Osteocyte (in vitro differentiated cells): Measurements from ENCODE around the gene PCLO. TPM values are rescaled to one million over a fixed set of nuclear protein-coding genes. Genes with fewer than 3 reads are reported as not detected.

Experiments used
- DNase-seq: peaks from one replicate; pipeline ENCODE4 v3.0.0; 2021; ENCODE audit warnings: mixed read lengths; ENCODE audit not compliant: unreplicated experiment; ENCODE audit errors: extremely low spot score
- H3K27ac Mint-ChIP-seq: one replicate; pipeline ENCODE4 v1.8.0; 2021; ENCODE audit warnings: mild to moderate bottlenecking, mixed read lengths; ENCODE audit not compliant: unreplicated experiment
- H3K27me3 Mint-ChIP-seq: one replicate; pipeline ENCODE4 v1.8.0; 2021; ENCODE audit warnings: mixed read lengths; ENCODE audit not compliant: unreplicated experiment
- H3K36me3 Mint-ChIP-seq: one replicate; pipeline ENCODE4 v1.8.0; 2021; ENCODE audit warnings: mixed read lengths; ENCODE audit not compliant: unreplicated experiment
- H3K4me1 Mint-ChIP-seq: one replicate; pipeline ENCODE4 v1.8.0; 2021; ENCODE audit warnings: mixed read lengths; ENCODE audit not compliant: unreplicated experiment
- H3K4me3 Mint-ChIP-seq: one replicate; pipeline ENCODE4 v1.8.0; 2021; ENCODE audit warnings: mild to moderate bottlenecking, moderate library complexity, mixed read lengths; ENCODE audit not compliant: unreplicated experiment
- H3K9me3 Mint-ChIP-seq: one replicate; pipeline ENCODE4 v1.8.0; 2021; ENCODE audit warnings: mixed read lengths; ENCODE audit not compliant: unreplicated experiment
- CTCF ChIP-seq: fragments of 200-600 bp; sonication (generic); IDR thresholded peaks from 2 replicates; pipeline ENCODE4 v1.5.0; 2021; ENCODE audit warnings: antibody characterized with exemption, mild to moderate bottlenecking, moderate library complexity
- total RNA-seq: library from RNA; stranded (reverse); gene quantifications from 2 replicates; pipeline ENCODE4 v1.2.1, GENCODE V29; 2021

Gene PCLO
- total RNA-seq, 1 donor from 2014 or later: 1.4 TPM

GRCh38 chr7:83142365-83142764 lies 20.3 kb downstream of the PCLO start:
- H3K27ac Mint-ChIP-seq: no peak overlapping the region
- H3K9me3 Mint-ChIP-seq: no peaks in the 10 kb centered on the region
- H3K36me3 Mint-ChIP-seq: no peaks in the 10 kb centered on the region
- no peaks in the 10 kb centered on the region for H3K4me1 Mint-ChIP-seq
- H3K27me3 Mint-ChIP-seq: no peaks in the 10 kb centered on the region
- TF ChIP-seq CTCF: no peak
- no peak for DNase-seq
- no peak overlapping the region for H3K4me3 Mint-ChIP-seq

GRCh38 chr7:83141927-83142326 lies 20.8 kb downstream of the PCLO start:
- DNase-seq: no peak
- no peak overlapping the region for H3K27ac Mint-ChIP-seq
- no peaks in the 10 kb centered on the region for H3K9me3 Mint-ChIP-seq
- no peaks in the 10 kb centered on the region for H3K36me3 Mint-ChIP-seq
- H3K27me3 Mint-ChIP-seq: no peaks in the 10 kb centered on the region
- no peak for TF ChIP-seq CTCF
- no peaks in the 10 kb centered on the region for H3K4me1 Mint-ChIP-seq
- no peak overlapping the region for H3K4me3 Mint-ChIP-seq

- H3K4me1 Mint-ChIP-seq: no peaks in the 10 kb centered on the region
- no peak overlapping the region for H3K27ac Mint-ChIP-seq
Measured at GRCh38 chr7:83130623-83131545, 31.8 kb downstream of the PCLO start.

GRCh38 chr7:83130191-83130590 lies 32.5 kb downstream of the PCLO start:
- Mint-ChIP-seq H3K9me3 (no peaks in the 10 kb centered on the region), H3K36me3 (no peaks in the 10 kb centered on the region), H3K27me3 (no peaks in the 10 kb centered on the region), H3K4me3 (no peak overlapping the region), H3K27ac (no peak overlapping the region), H3K4me1 (no peaks in the 10 kb centered on the region)
- no peak for DNase-seq
- no peak for TF ChIP-seq CTCF

More at GRCh38 chr7:83130623-83131545, 31.8 kb downstream of the PCLO start:
- no peak for DNase-seq
- Mint-ChIP-seq H3K27me3 (no peaks in the 10 kb centered on the region), H3K36me3 (no peaks in the 10 kb centered on the region), H3K9me3 (no peaks in the 10 kb centered on the region), H3K4me3 (no peak overlapping the region)
- no peak for TF ChIP-seq CTCF

GRCh38 chr7:83119494-83119893 lies 43.2 kb downstream of the PCLO start:
- no peaks in the 10 kb centered on the region for H3K36me3 Mint-ChIP-seq
- DNase-seq: no peak
- no peaks in the 10 kb centered on the region for H3K27me3 Mint-ChIP-seq
- H3K27ac Mint-ChIP-seq: no peak overlapping the region
- no peaks in the 10 kb centered on the region for H3K4me1 Mint-ChIP-seq
- TF ChIP-seq CTCF: no peak
- H3K9me3 Mint-ChIP-seq: peaks cover 21% of the 10 kb centered on the region
- no peak overlapping the region for H3K4me3 Mint-ChIP-seq
